Left lobe of liver (tissue), 2 donors: Measurements from ENCODE around the gene CATSPERZ. TPM values are rescaled to one million over a fixed set of nuclear protein-coding genes. Genes with fewer than 3 reads are reported as not detected.
A peak's percentile ranks its signal among the peaks of the same experiment; 100 is the strongest.

ENCODE experiments used
- ATAC-seq: fragments of 200-7000 bp; cut with Tn5 transposase; one replicate; pipeline ENCODE4 v1.9.1; 2020; ENCODE audit warnings: mild to moderate bottlenecking, moderate library complexity
- DNase-seq: peaks from one replicate; pipeline ENCODE4 v3.0.0-alpha.2; 2020; ENCODE audit warnings: low spot score
- total RNA-seq: library from RNA; stranded (reverse); gene quantifications from one replicate; pipeline ENCODE4 v1.2.1, GENCODE V29; 2021
- donor health status: DM: no; HTN: no; CAD: no; lungs with moderate emphysema.
- donor health status: DM: no; HTN: yes; CAD: no.

Gene CATSPERZ
- total RNA-seq, 1 donor from 2014 or later = not detected

DNA sequence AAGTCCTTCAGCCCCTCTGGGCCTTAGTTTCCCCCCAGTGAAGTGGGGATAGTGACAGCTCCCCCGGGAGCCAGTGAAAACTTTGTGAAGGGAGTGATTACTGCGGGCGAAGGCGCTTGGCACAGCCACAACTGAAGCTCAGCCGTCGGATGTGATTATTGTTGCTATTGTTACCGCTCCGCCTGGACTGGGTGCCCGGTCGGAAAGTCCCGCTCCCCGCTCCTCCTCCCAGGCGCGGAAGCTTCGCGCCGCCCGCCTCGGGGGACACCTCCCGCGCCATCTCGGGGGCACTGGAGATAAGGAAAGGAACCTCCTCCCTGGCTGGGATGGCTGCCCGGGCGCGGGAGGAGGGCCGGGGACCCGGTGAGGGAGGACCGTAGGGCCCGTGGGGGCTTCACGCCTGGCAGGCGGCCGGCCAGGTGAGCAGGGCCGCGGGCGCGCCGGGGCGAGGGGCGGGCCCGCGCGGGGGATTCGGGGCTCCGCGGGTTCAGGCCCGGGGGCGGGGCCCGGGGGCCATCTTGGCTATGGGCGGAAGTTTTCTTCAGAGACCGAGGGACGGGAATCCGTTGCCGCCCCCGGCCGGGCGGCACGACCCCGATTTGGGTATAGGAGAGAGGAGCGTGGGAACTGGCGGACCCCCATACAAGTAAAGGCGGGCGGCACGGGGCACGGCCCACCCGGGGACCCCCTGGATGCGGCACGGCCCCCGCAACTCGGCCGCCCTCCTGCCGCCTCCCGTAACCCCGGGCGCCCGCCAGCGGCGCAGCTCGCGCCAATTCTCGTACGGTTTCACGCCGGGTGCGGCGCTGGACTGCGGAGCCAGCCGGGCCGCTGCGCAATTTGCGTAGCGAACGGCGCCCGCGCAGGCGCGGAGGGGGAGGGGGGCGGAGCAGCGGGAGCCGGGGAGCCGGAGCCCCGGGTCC lies 14.9 kb upstream of the CATSPERZ start, which contains the start of gene GPR137:
Gene GPR137 (plus strand): TSS at position 887 of the 923 bp plus-strand sequence. CDS start 677 bp downstream, outside the sequence.
- DNase-seq = peak; percentile 90
- ATAC-seq = peak; percentile 77

DNA sequence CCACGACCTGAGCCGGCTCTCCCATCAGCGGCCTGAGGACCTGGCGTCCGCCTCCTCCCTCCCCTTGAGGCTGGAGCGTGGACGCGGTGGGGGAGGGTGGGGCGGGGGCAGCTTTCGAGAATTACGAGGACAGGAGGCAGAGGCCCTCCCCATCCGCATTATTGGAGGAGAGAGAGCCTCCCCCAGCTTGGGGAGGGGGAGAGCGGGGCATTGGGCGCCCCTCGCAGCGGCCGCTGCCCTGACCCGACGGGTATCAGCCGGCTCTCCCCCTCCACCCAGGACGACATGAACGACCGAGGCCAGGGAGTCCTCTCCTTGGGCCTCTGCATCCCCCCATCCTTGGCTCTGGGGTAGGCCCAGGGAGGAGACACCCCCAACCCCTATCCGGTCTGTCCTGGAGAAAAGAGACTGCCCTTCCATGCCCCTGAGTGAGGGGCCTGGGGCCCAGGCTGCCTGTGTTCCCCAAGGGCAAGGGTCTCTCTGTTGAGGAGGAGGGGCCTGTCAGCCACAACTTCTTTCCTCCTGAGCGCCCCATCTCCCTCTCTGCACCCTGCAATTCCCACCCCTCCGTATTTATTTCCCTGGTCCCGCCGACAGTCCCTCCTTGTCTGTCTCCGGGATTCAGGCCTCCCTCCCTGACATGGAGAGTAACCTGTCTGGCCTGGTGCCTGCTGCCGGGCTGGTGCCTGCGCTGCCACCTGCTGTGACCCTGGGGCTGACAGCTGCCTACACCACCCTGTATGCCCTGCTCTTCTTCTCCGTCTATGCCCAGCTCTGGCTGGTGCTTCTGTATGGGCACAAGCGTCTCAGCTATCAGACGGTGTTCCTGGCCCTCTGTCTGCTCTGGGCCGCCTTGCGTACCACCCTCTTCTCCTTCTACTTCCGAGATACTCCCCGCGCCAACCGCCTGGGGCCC lies 14.0 kb upstream of the CATSPERZ start:
- ATAC-seq = peak; percentile 50
- DNase-seq = peak; percentile 73

DNA sequence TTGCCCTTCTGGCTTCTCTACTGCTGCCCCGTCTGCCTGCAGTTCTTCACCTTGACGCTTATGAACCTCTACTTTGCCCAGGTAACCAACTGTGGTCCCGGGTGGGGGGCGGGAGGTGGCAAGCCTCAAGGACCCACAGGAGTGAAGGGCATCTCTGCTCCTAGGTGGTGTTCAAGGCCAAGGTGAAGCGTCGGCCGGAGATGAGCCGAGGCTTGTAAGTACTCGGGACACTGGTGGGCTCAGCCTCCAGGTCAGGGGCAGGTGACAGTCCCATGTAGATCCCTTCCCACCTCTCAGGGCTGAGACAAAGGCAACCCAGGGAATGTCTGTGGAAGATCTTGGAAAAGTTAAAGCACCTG lies 13.4 kb upstream of the CATSPERZ start:
- no peak for DNase-seq
- no peak for ATAC-seq

DNA sequence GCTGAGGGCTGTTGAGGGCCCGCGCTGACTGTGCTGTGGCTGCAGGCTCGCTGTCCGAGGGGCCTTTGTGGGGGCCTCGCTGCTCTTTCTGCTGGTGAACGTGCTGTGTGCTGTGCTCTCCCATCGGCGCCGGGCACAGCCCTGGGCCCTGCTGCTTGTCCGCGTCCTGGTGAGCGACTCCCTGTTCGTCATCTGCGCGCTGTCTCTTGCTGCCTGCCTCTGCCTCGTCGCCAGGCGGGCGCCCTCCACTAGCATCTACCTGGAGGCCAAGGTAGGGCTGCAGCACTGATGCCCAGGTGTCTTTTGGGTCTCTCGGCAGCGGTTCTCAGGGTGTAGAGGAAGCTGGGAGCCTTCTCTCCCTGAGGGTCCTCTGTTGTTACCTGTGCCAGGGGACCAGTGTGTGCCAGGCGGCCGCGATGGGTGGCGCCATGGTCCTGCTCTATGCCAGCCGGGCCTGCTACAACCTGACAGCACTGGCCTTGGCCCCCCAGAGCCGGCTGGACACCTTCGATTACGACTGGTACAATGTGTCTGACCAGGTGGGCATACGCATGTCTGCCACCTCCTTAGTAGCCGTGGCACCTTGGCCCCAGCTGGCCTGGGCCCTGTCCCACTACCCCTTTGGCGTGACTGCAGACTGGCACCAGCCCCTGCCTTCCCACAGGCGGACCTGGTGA lies 12.3 kb upstream of the CATSPERZ start:
- ATAC-seq = no peak
- no peak for DNase-seq

DNA sequence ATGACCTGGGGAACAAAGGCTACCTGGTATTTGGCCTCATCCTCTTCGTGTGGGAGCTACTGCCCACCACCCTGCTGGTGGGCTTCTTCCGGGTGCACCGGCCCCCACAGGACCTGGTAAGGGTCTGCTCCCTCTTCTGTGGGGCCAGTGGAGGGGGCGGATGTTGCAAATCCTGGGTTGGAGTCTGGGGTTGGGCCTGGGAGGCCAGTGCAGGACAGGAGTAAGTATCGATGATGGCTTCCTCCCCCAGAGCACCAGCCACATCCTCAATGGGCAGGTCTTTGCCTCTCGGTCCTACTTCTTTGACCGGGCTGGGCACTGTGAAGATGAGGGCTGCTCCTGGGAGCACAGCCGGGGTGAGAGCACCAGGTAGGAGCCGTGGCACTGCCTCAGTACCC lies 11.8 kb upstream of the CATSPERZ start:
- no peak for ATAC-seq
- DNase-seq = no peak

DNA sequence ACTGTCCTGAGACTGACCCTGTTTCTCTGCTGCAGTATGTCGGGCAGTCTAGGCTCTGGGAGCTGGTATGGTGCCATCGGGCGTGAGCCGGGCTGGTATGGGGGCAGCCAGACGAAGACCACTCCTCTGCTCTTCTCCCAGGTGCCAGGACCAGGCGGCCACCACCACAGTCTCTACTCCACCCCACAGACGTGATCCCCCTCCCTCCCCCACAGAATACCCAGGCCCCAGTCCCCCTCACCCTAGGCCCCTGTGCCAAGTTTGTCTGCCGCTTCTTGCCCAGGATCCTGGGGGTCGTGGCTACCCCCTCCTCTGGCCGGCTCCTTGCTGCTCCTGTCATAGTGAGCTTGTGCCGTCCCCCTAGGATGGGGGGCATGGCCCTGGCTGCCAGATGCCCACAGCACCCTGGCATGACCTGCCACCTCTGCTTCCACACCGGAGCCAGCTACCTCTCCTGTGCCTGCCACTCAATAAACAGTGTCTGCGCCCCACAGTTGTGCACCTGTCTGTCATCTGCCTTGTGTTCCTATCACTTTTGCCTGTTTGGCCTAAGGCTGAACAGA lies 11.1 kb upstream of the CATSPERZ start:
- no peak for ATAC-seq
- no peak for DNase-seq

DNA sequence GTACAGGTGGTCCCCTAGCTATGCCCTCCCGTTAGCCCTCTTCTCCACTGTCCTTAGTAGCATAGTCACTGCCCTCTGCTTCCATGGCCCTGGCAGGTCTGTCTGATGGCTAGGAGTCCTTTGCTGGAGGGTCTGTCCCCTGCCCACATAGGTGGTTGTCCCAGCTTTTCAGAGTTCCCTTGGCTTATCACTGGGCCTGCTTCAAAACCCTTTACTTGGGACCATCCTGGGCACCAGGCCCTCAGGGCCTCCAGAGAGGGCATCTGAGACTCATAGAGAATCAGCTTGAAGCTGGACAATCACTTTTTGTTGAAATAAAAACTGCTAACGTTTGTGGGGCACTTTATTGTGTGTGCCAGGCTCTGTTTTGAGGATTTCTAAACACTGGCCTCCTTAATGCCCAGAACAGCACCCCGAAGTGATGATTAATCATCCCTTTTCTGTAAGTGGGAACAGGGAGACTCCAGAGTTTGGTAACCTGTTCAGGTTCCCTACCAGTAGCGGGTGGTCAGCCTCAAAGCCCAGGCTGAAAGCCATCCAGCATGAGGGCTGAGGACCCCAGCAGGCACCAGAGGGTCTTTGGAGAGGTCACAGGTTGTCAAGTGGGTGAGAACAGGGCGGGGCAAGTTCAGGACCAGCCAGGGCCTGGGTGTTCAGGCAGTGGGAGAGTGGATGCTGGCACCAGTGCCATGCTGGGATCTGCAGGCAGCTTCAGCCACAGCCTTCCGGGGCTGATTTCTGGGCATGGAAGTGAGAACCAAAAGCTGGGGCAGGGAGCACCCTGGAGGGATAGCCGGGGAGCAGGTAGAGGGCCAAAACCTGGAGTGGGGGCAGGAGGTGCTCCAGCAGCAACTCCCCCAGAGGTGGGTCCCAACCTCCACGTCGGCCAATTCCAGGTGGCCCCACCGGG lies 9.6 kb upstream of the CATSPERZ start:
- no peak for DNase-seq
- no peak for ATAC-seq

- DNase-seq (no peak), ATAC-seq (no peak)
These were observed 8.9 kb upstream of the CATSPERZ start, which contains the start of gene KCNK4 for GRCh38 chr11:64291262-64291751. KCNK4 (plus strand) TSS chr11:64291302; CDS start chr11:64293019, 1,717 bp downstream.

DNA sequence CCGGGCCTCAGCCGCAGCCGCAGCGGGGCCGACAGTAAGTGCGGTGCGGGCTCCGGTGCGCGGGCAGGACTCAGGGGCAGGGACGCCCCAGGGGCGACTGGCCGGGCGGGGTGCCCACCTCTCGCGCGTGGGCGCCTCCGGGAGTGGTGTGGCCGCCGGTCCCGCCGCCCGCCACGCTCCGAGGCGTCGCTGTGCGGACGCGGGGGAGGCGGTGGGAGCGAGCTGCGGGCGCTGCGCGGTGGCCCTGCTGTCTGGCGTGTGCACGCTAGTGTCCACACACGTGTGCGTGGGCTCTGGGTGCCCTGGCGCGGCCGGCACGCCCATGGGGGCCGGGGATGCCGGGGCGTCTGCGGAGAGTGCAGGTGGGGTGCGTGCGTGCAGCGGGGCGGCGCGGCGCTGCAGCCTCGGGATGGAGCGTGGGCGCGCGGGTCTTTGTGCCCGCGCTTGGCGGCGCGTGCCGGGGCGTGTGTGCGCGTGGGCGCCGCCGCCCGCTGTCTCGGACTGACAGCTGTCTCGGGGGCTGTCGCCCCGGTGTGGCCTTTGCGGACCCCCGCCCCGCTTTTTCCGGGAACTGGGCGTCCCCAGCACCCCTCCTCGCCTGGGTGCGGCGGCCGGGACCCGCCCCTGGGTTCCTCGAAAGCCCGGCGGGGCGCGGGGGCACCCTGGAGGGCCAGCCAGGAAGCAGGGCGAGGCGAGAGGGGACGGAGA lies 8.3 kb upstream of the CATSPERZ start:
- ATAC-seq = peak; percentile 12
- DNase-seq = no peak

DNA sequence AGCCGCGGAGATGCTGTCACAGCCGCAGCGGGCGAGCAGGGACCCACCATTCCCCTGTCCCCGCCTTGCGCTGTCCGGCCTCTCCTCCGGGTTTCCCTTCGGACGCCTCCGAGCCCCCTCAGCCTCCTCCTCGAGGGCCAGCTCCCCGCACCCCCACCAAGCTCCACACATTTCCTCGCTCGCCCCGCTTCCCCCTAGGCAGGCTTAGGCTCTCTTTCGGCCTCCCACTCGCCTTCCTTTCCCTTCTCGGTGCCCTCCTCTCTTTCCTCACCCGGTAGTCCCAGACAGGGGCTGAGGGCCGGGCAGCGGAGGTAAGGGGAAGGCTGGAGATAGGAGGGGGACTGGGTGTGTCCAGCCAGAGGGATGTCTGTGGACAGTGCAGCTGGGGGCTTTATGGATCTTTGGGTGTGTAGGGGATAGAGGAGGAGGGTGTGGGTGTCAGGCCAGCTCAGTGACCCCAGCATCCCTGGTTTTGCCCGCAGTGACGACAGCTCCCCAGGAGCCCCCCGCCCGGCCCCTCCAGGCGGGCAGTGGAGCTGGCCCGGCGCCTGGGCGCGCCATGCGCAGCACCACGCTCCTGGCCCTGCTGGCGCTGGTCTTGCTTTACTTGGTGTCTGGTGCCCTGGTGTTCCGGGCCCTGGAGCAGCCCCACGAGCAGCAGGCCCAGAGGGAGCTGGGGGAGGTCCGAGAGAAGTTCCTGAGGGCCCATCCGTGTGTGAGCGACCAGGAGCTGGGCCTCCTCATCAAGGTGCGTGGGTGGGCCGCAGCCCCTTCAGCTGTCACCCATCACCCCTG lies 7.5 kb upstream of the CATSPERZ start:
- ATAC-seq = no peak

GRCh38 chr11:64294774-64295173 lies 5.4 kb upstream of the CATSPERZ start:
- DNase-seq = no peak
- ATAC-seq = no peak

More for the DNA sequence above, 7.5 kb upstream of the CATSPERZ start:
- DNase-seq = no peak

DNA sequence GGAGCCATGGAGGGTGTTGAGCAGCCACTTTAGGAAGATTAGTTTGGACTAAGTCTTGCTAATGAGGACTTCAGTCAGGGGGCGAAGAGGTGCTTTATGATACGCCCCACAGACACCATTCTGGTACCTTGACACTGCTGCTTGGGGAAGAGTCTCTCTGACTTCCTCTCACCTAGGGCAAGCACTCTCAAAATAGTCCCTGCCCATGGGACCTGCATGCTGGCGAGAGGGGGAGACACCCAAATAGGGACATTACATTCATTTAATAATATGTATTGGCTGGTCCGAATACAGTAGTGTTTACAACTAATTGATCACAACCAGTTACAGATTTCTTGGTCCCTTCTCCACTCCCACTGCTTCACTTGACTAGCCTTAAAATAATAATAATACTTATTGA lies 4.4 kb upstream of the CATSPERZ start:
- ATAC-seq (no peak), DNase-seq (no peak)

- ATAC-seq (no peak), DNase-seq (no peak)
These were observed 3.9 kb upstream of the CATSPERZ start for GRCh38 chr11:64296236-64296635.

DNA sequence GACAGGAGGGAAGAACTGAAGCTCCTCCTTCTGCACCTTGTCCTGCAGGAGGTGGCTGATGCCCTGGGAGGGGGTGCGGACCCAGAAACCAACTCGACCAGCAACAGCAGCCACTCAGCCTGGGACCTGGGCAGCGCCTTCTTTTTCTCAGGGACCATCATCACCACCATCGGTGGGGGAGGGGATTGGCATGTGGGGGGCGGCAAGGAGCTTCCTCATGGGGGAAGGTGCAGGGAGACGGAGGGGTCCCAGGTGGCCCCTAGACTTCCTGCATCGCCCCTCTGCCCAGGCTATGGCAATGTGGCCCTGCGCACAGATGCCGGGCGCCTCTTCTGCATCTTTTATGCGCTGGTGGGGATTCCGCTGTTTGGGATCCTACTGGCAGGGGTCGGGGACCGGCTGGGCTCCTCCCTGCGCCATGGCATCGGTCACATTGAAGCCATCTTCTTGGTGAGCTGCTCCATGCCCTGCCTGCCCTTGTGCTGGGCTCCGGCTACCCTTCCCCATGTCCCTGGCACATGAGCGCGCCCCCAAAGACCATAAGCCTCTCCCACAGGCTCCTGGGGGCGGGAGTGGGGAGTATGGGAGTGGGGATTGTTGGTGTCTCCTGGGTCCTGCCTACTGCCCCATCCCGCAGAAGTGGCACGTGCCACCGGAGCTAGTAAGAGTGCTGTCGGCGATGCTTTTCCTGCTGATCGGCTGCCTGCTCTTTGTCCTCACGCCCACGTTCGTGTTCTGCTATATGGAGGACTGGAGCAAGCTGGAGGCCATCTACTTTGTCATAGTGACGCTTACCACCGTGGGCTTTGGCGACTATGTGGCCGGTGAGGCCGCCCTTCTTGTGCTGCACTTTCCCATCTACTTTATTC lies 3.1 kb upstream of the CATSPERZ start:
- ATAC-seq (no peak), DNase-seq (no peak)

GRCh38 chr11:64297699-64298358 lies 2.3 kb upstream of the CATSPERZ start:
- ATAC-seq = no peak
- DNase-seq = no peak
